Activated T-cell treated with anti-CD3 and anti-CD28 coated beads, Interleukin-2, amount 50 U/mL, for 4 hours (primary cell): ENCODE measurements around the gene MXRA8. TPM values are rescaled to one million over a fixed set of nuclear protein-coding genes. Genes with fewer than 3 reads are reported as not detected.

ENCODE experiments used
- ATAC-seq, 2 donors: fragments of 200-7000 bp; cut with Tn5 transposase; one replicate each; pipeline ENCODE4 v1.10.0; 2021
- DNase-seq: peaks from one replicate; pipeline ENCODE4 v3.0.0-alpha.2; 2020
- H3K27me3 Mint-ChIP-seq: one replicate; pipeline ENCODE4 v1.8.0; 2021; ENCODE audit warnings: low read depth, mixed read lengths
- H3K36me3 Mint-ChIP-seq: one replicate; pipeline ENCODE4 v1.8.0; 2022; ENCODE audit warnings: mixed read lengths; ENCODE audit not compliant: insufficient read depth
- H3K4me1 Mint-ChIP-seq: one replicate; pipeline ENCODE4 v1.8.0; 2021; ENCODE audit warnings: low read depth, mixed read lengths
- H3K4me3 Mint-ChIP-seq: one replicate; pipeline ENCODE4 v1.8.0; 2021; ENCODE audit warnings: mild to moderate bottlenecking, moderate library complexity, mixed read lengths
- H3K9me3 Mint-ChIP-seq: one replicate; pipeline ENCODE4 v1.8.0; 2021; ENCODE audit warnings: mixed read lengths
- total RNA-seq, 3 donors: library from RNA; stranded (reverse); gene quantifications; one replicate each; pipeline ENCODE4 v1.2.1, GENCODE V29; 2021

The MXRA8 gene
- total RNA-seq, 3 donors from 2014 or later, result 0.41 to 0.53 (median 0.47) TPM

- Mint-ChIP-seq H3K9me3 (no peaks in the 10 kb centered on the region), H3K27me3 (no peaks in the 10 kb centered on the region), H3K4me1 (peaks cover 22% of the 10 kb centered on the region), H3K4me3 (no peak overlapping the region), H3K36me3 (no peaks in the 10 kb centered on the region)
- DNase-seq (no peak), ATAC-seq (no peak)
Observed at GRCh38 chr1:1304331-1305299, 53.7 kb downstream of the MXRA8 start.

- no peaks in the 10 kb centered on the region for H3K36me3 Mint-ChIP-seq
- H3K4me1 Mint-ChIP-seq, result peaks cover 22% of the 10 kb centered on the region
- ATAC-seq, result no peak
- H3K4me3 Mint-ChIP-seq, result no peak overlapping the region
- no peaks in the 10 kb centered on the region for H3K27me3 Mint-ChIP-seq
- no peak for DNase-seq
- no peaks in the 10 kb centered on the region for H3K9me3 Mint-ChIP-seq
Observed at GRCh38 chr1:1303736-1304135, 54.6 kb downstream of the MXRA8 start.

GRCh38 chr1:1302951-1303509 lies 55.3 kb downstream of the MXRA8 start:
- ATAC-seq (no peak), DNase-seq (no peak)
- H3K27me3 Mint-ChIP-seq, result no peaks in the 10 kb centered on the region
- no peak overlapping the region for H3K4me3 Mint-ChIP-seq
- H3K36me3 Mint-ChIP-seq, result no peaks in the 10 kb centered on the region
- H3K9me3 Mint-ChIP-seq, result no peaks in the 10 kb centered on the region
- H3K4me1 Mint-ChIP-seq, result peaks cover 22% of the 10 kb centered on the region

Other genes with a start within 250 kb of the MXRA8 start
- gene C1orf159, start 242.5 kb downstream of the MXRA8 start, total RNA-seq, result 10 to 100 TPM; 22.3 to 27.6 (median 26.8) TPM
- not detected for gene TTLL10, start 184.7 kb downstream of the MXRA8 start, total RNA-seq
- 100 to 1,000 TPM; 102 to 212 (median 155) TPM for gene TNFRSF18, start 152.0 kb downstream of the MXRA8 start, total RNA-seq
- 100 to 1,000 TPM; 480 to 735 (median 495) TPM for gene TNFRSF4, start 144.4 kb downstream of the MXRA8 start, total RNA-seq
- 100 to 1,000 TPM; 191 to 242 (median 193) TPM for gene SDF4, start 126.6 kb downstream of the MXRA8 start, total RNA-seq
- 10 to 100 TPM; 38.0 to 40.8 (median 39.0) TPM for gene B3GALT6, start 126.3 kb downstream of the MXRA8 start, total RNA-seq
- 1 to 10 TPM; 1.6 to 2.2 (median 2.1) TPM for gene C1QTNF12, start 111.8 kb downstream of the MXRA8 start, total RNA-seq
- gene UBE2J2, start 84.7 kb downstream of the MXRA8 start, total RNA-seq, result 10 to 100 TPM; 89.3 to 93.6 (median 91.2) TPM
- gene SCNN1D, start 78.1 kb downstream of the MXRA8 start, total RNA-seq, result 1 to 10 TPM; 2.8 to 3.9 (median 3.2) TPM
- 10 to 100 TPM; 28.4 to 37.6 (median 30.1) TPM for gene ACAP3, start 50.6 kb downstream of the MXRA8 start, total RNA-seq
- gene PUSL1, start 50.0 kb downstream of the MXRA8 start, total RNA-seq, result 10 to 100 TPM; 38.9 to 40.7 (median 39.5) TPM
- 100 to 1,000 TPM; 164 to 181 (median 172) TPM for gene INTS11, start 33.9 kb downstream of the MXRA8 start, total RNA-seq
- gene CPTP, start 33.8 kb downstream of the MXRA8 start, total RNA-seq, result 10 to 100 TPM; 16.0 to 18.4 (median 18.1) TPM
- under 1 TPM; 0.15 to 0.29 (median 0.19) TPM for gene TAS1R3, start 27.3 kb downstream of the MXRA8 start, total RNA-seq
- gene DVL1, start 9.1 kb downstream of the MXRA8 start, total RNA-seq, result 10 to 100 TPM; 70.7 to 74.6 (median 72.1) TPM
- gene AURKAIP1, start 16.7 kb upstream of the MXRA8 start, total RNA-seq, result 100 to 1,000 TPM; 218 to 244 (median 220) TPM
- 100 to 1,000 TPM; 112 to 127 (median 118) TPM for gene CCNL2, start 40.8 kb upstream of the MXRA8 start, total RNA-seq
- gene MRPL20, start 48.7 kb upstream of the MXRA8 start, total RNA-seq, result 100 to 1,000 TPM; 254 to 300 (median 271) TPM
- under 1 TPM in 1 of 3 donors, not detected in 2; 0.15 TPM for gene ANKRD65, start 62.7 kb upstream of the MXRA8 start, total RNA-seq
- under 1 TPM; 0.18 to 0.58 (median 0.19) TPM for gene VWA1, start 77.1 kb upstream of the MXRA8 start, total RNA-seq
- 1 to 10 TPM in 1 of 3 donors, under 1 TPM in 2; 0.33 to 1.1 (median 0.74) TPM for gene ATAD3C, start 91.1 kb upstream of the MXRA8 start, total RNA-seq
- gene ATAD3B, start 113.2 kb upstream of the MXRA8 start, total RNA-seq, result 100 to 1,000 TPM; 193 to 208 (median 194) TPM
- gene ATAD3A, start 153.6 kb upstream of the MXRA8 start, total RNA-seq, result 100 to 1,000 TPM; 151 to 180 (median 154) TPM
- under 1 TPM in 2 of 3 donors, not detected in 1; 0.46 to 0.63 TPM for gene TMEM240, start 182.1 kb upstream of the MXRA8 start, total RNA-seq
- gene SSU72, start 216.3 kb upstream of the MXRA8 start, total RNA-seq, result 100 to 1,000 TPM; 142 to 170 (median 148) TPM
- 1 to 10 TPM; 3.0 to 4.8 (median 3.8) TPM for gene FNDC10, start 241.6 kb upstream of the MXRA8 start, total RNA-seq